Uterus (tissue), 2 donors: ENCODE measurements around the gene KCNJ18.
"Not testable (repeated sequence)": the region's sequence is repeated elsewhere in the genome, so short reads cannot be mapped to it uniquely, and the experiment has no call there.

Source experiments
- CTCF ChIP-seq, 4 experiments: fragments of 200-600 bp in 2 of 4; fragments of 450-650 bp in 2 of 4; sonication (generic) in 2 of 4; IDR thresholded peaks; one replicate each; pipeline ENCODE4 v1.5.1; 2016 to 2019; ENCODE audit warnings: antibody characterized with exemption in 4 of 4, mild to moderate bottlenecking in 2 of 4, moderate library complexity in 1 of 4
- POLR2A ChIP-seq, 2 donors: fragments of 450-650 bp; IDR thresholded peaks; one replicate each; pipeline ENCODE4 v1.6.1; 2016; ENCODE audit warnings: antibody characterized with exemption in 2 of 2, mild to moderate bottlenecking in 1 of 2, moderate library complexity in 1 of 2

DNA sequence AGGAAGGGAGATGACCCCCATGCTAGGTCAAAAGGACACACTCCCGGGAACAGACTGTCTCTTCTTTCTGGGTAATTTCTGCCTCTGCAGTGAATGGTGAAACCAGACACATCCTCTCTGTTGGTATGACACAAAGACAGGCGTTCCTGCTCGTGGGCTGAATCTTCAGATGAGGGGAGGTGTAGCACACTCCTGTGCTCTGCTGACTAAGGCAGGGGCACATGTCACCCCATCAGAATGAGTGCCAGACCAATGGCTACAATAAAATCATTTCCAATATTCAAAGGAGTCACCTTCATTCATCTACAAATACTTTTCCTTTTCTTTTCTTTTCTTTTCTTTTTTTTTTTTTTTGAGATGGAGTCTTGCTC is 24.2 kb upstream of the KCNJ18 start:
- TF ChIP-seq CTCF, POLR2A (IDR thresholded peaks at IDR 0.05): not testable (repeated sequence)
